ENCODE results near the gene PPM1E. TPM values are rescaled to one million over a fixed set of nuclear protein-coding genes. Genes with fewer than 3 reads are reported as not detected.

The PPM1E gene
- total RNA-seq, 1 experiment from 2014 or later = 2.9 TPM

- Histone ChIP-seq H3K4me3 (ENCODE audit: low read depth in 2 of 2, low read length in 2 of 2) (no peak overlapping the region), H3K27me3 (ENCODE audit: control insufficient read depth, insufficient read depth, low read length) (no peaks in the 10 kb centered on the region), H3K9me3 (ENCODE audit: control insufficient read depth, insufficient read depth, low read depth, low read length) (no peaks in the 10 kb centered on the region), H3K4me1 (ENCODE audit: control insufficient read depth, insufficient read depth, low read length) (peaks cover 4% of the 10 kb centered on the region; the same call in 1 of the 2 replicates), H3K36me3 (ENCODE audit: control insufficient read depth, insufficient read depth, low read length) (no peaks in the 10 kb centered on the region), H3K27ac (ENCODE audit: low read length) (no peak overlapping the region)
- BruUV-seq (replicated peaks) = no TSS peak
- DNase-seq (ENCODE audit: low read depth, low spot score) (no peak), ATAC-seq (no peak)
- CTCF ChIA-PET = no interaction called here
- POLR2A ChIA-PET = interaction anchor here (0.6 kb wide), 1 partner anchor 57 kb away, joined by 5 read pairs; no protein-coding TSS in a partner anchor
- no peak for TF ChIP-seq CTCF (IDR thresholded peaks at IDR 0.05)
- no peak for TF ChIP-seq TCF7L2 (IDR thresholded peaks at IDR 0.05; ENCODE audit: low read depth, low read length)
- TF ChIP-seq REST (IDR thresholded peaks at IDR 0.05; ENCODE audit: insufficient read depth in 1 of 2, low read depth in 2 of 2, low read length in 1 of 2) = no peak
- TF ChIP-seq SIN3A (IDR thresholded peaks at IDR 0.05; ENCODE audit: borderline replicate concordance, insufficient read depth, low read depth, low read length) = no peak
- in situ Hi-C loops (cut with HindIII; ENCODE audit: low pct_unique_long_range_greater_than_20kb, low sequenced_read_pairs) (no loop called here), intact Hi-C loops (cut with micrococcal nuclease; ENCODE audit: unreplicated experiment) (no loop called here)
Measured at GRCh38 chr17:58730937-58731336, 24.7 kb upstream of the PPM1E start.

- Histone ChIP-seq H3K27ac (ENCODE audit: low read length) (no peak overlapping the region), H3K36me3 (ENCODE audit: control insufficient read depth, insufficient read depth, low read length) (no peaks in the 10 kb centered on the region), H3K4me3 (ENCODE audit: low read depth in 2 of 2, low read length in 2 of 2) (no peak overlapping the region), H3K4me1 (ENCODE audit: control insufficient read depth, insufficient read depth, low read length) (peaks cover 4% of the 10 kb centered on the region; the same call in 1 of the 2 replicates), H3K27me3 (ENCODE audit: control insufficient read depth, insufficient read depth, low read length) (no peaks in the 10 kb centered on the region), H3K9me3 (ENCODE audit: control insufficient read depth, insufficient read depth, low read depth, low read length) (no peaks in the 10 kb centered on the region)
- POLR2A ChIA-PET = no interaction called here
- DNase-seq (ENCODE audit: low read depth, low spot score) (no peak), ATAC-seq (no peak)
- in situ Hi-C loops (cut with HindIII; ENCODE audit: low pct_unique_long_range_greater_than_20kb, low sequenced_read_pairs) (no loop called here), intact Hi-C loops (cut with micrococcal nuclease; ENCODE audit: unreplicated experiment) (no loop called here)
- TF ChIP-seq CTCF (IDR thresholded peaks at IDR 0.05) = no peak
- TF ChIP-seq SIN3A (IDR thresholded peaks at IDR 0.05; ENCODE audit: borderline replicate concordance, insufficient read depth, low read depth, low read length) = no peak
- TF ChIP-seq POLR2AphosphoS5 (IDR thresholded peaks at IDR 0.05; ENCODE audit: low read depth, low read length) = no peak
- no peak for TF ChIP-seq REST (IDR thresholded peaks at IDR 0.05; ENCODE audit: insufficient read depth in 1 of 2, low read depth in 2 of 2, low read length in 1 of 2)
- no peak for TF ChIP-seq TCF7L2 (IDR thresholded peaks at IDR 0.05; ENCODE audit: low read depth, low read length)
- CTCF ChIA-PET = no interaction called here
- BruUV-seq (replicated peaks) = no TSS peak
Measured at GRCh38 chr17:58734040-58734439, 21.6 kb upstream of the PPM1E start.
